ENCODE measurements around the gene NDUFS7.

NDUFS7 gene

GRCh38 chr19:1386945-1387683, 3.4 kb downstream of the NDUFS7 start:
- DNase-seq, result no peak

- DNase-seq, result no peak
These were observed 4.3 kb downstream of the NDUFS7 start for GRCh38 chr19:1387684-1388636.

- no peak for DNase-seq
These were observed 4.9 kb downstream of the NDUFS7 start for GRCh38 chr19:1388637-1389026.

GRCh38 chr19:1389033-1389940, 5.6 kb downstream of the NDUFS7 start:
- DNase-seq, result no peak

- DNase-seq, result no peak
These were observed 7.2 kb downstream of the NDUFS7 start for GRCh38 chr19:1390890-1391423.

GRCh38 chr19:1392407-1392806, 8.7 kb downstream of the NDUFS7 start:
- DNase-seq, result no peak

GRCh38 chr19:1392939-1393530, 9.3 kb downstream of the NDUFS7 start:
- no peak for DNase-seq

GRCh38 chr19:1393841-1394240, 10.1 kb downstream of the NDUFS7 start:
- no peak for DNase-seq

GRCh38 chr19:1394252-1395193, 10.8 kb downstream of the NDUFS7 start:
- DNase-seq, result no peak

- no peak for DNase-seq
These were observed 11.7 kb downstream of the NDUFS7 start for GRCh38 chr19:1395194-1396018.

GRCh38 chr19:1396019-1396767, 12.5 kb downstream of the NDUFS7 start:
- DNase-seq, result no peak

GRCh38 chr19:1396768-1397679, 13.3 kb downstream of the NDUFS7 start:
- DNase-seq, result no peak

GRCh38 chr19:1397838-1398237, 14.1 kb downstream of the NDUFS7 start:
- DNase-seq, result no peak

- DNase-seq, result no peak
These were observed 15.4 kb downstream of the NDUFS7 start for GRCh38 chr19:1399079-1399478.

- no peak for DNase-seq
These were observed 16.0 kb downstream of the NDUFS7 start for GRCh38 chr19:1399745-1400144.

- peak; percentile 54 for DNase-seq
These were observed 16.8 kb downstream of the NDUFS7 start for GRCh38 chr19:1400281-1401137.
